HepG2 (cell line): Measurements from ENCODE around the gene TNXB. TPM values are rescaled to one million over a fixed set of nuclear protein-coding genes. Genes with fewer than 3 reads are reported as not detected.

Experiments used
- FOSL2 ChIP-seq: sonication (generic); formaldehyde crosslinking; IDR thresholded peaks from 2 replicates; pipeline ENCODE4 v1.4.0; 2020; ENCODE audit warnings: missing genetic modification reagents
- HMG20A ChIP-seq: IDR thresholded peaks from 2 replicates; pipeline ENCODE4 v1.6.1; 2016; ENCODE audit warnings: borderline replicate concordance
- HNF4A ChIP-seq: sonication (generic); formaldehyde crosslinking; IDR thresholded peaks from 2 replicates; pipeline ENCODE4 v1.4.0; 2020; ENCODE audit warnings: missing genetic modification reagents
- NCOA5 ChIP-seq: sonication (generic); formaldehyde crosslinking; IDR thresholded peaks from 2 replicates; pipeline ENCODE4 v1.4.0; 2020; ENCODE audit warnings: missing genetic modification reagents
- RFXAP ChIP-seq: sonication (generic); formaldehyde crosslinking; IDR thresholded peaks from 2 replicates; pipeline ENCODE4 v1.4.0; 2020; ENCODE audit warnings: missing genetic modification reagents, borderline replicate concordance
- SOX6 ChIP-seq, 2 experiments: fragments of 450-650 bp in 1 of 2; sonication (generic) in 1 of 2; formaldehyde crosslinking in 1 of 2; IDR thresholded peaks; 2 replicates each; pipeline versions ENCODE4 v1.4.0 to v1.6.1; 2017 to 2020; ENCODE audit warnings: antibody characterized with exemption in 1 of 2, mild to moderate bottlenecking in 1 of 2, missing genetic modification reagents in 1 of 2
- TBL1XR1 ChIP-seq: fragments of 150-350 bp; IDR thresholded peaks from 2 replicates; pipeline ENCODE4 v1.6.1; 2014; ENCODE audit warnings: borderline replicate concordance, low read length; ENCODE audit not compliant: partially characterized antibody
- ZFP1 ChIP-seq: IDR thresholded peaks from 2 replicates; pipeline ENCODE4 v1.6.1; 2016
- ZNF24 ChIP-seq: fragments of 450-650 bp; IDR thresholded peaks from 2 replicates; pipeline ENCODE4 v1.6.1; 2017; ENCODE audit warnings: antibody characterized with exemption, mild to moderate bottlenecking
- ZNF333 ChIP-seq: sonication (generic); formaldehyde crosslinking; IDR thresholded peaks from 2 replicates; pipeline ENCODE4 v1.4.0; 2020; ENCODE audit warnings: mild to moderate bottlenecking, missing genetic modification reagents, borderline replicate concordance
- ZNF615 ChIP-seq: sonication (generic); formaldehyde crosslinking; IDR thresholded peaks from 2 replicates; pipeline ENCODE4 v1.5.0; 2020; ENCODE audit warnings: mild to moderate bottlenecking, missing genetic modification reagents, borderline replicate concordance
- ZNF879 ChIP-seq: sonication (generic); formaldehyde crosslinking; IDR thresholded peaks from 2 replicates; pipeline ENCODE4 v1.8.1; 2023; ENCODE audit warnings: missing genetic modification reagents
- ZNF883 ChIP-seq: sonication (generic); formaldehyde crosslinking; IDR thresholded peaks from 2 replicates; pipeline ENCODE4 v1.5.1; 2020; ENCODE audit warnings: mild to moderate bottlenecking, missing genetic modification reagents; ENCODE audit errors: not compliant biosample characterization
- polyA plus RNA-seq, 8 experiments: library from polyadenylated mRNA; depleted of rRNA in 3 of 8; stranded (reverse) in 7 of 8; unstranded in 1 of 8; fragments of >200 nt; fragmentation: Illumina TruSeq in 4 of 8; extraction: Trizol in 4 of 8; gene quantifications; 2 replicates each; pipeline versions ENCODE4 v1.2.1 to v1.2.3, GENCODE V29; 2011 to 2016; ENCODE audit warnings: low read depth in 4 of 8, missing spikeins in 1 of 8, mixed read lengths in 1 of 8; ENCODE audit not compliant: insufficient read depth in 1 of 8
- total RNA-seq, 5 experiments: library from RNA; depleted of rRNA; stranded (reverse); fragments of >200 nt; fragmentation: Illumina TruSeq; extraction: Trizol; gene quantifications; 2 replicates each; pipeline ENCODE4 v1.2.3, GENCODE V29; 2016; ENCODE audit warnings: low read depth in 1 of 5
- TF ChIP-seq, protein P1 (sequence below): sonication (generic); formaldehyde crosslinking; IDR thresholded peaks from 2 replicates; pipeline ENCODE4 v1.4.0; 2020; ENCODE audit warnings: missing genetic modification reagents
- TF ChIP-seq, protein P2 (sequence below): IDR thresholded peaks from 2 replicates; pipeline ENCODE4 v1.6.1; 2012; ENCODE audit warnings: low read depth, low read length, improper control_type of control experiment
- TF ChIP-seq, protein P3 (sequence below): sonication (generic); formaldehyde crosslinking; IDR thresholded peaks from 2 replicates; pipeline ENCODE4 v1.8.0; 2022; ENCODE audit warnings: low read depth, missing genetic modification reagents
- TF ChIP-seq, protein P4 (sequence below): sonication (generic); formaldehyde crosslinking; IDR thresholded peaks from 2 replicates; pipeline ENCODE4 v1.5.1; 2020; ENCODE audit warnings: missing genetic modification reagents, mild to moderate bottlenecking, borderline replicate concordance
- TF ChIP-seq, protein P5 (sequence below): sonication (generic); formaldehyde crosslinking; IDR thresholded peaks from 2 replicates; pipeline ENCODE4 v1.5.1; 2020; ENCODE audit warnings: mild to moderate bottlenecking, moderate library complexity, missing genetic modification reagents
- TF ChIP-seq, protein P6 (sequence below): sonication (generic); formaldehyde crosslinking; IDR thresholded peaks from 2 replicates; pipeline ENCODE4 v1.9.0; 2021; ENCODE audit warnings: missing genetic modification reagents, mild to moderate bottlenecking, borderline replicate concordance

Gene TNXB
- total and polyA plus RNA-seq, 2 of the 13 experiments (the other 11 are each of a cell fraction or from before 2014, with no cell fraction given): 1.6 to 2.7 TPM

DNA sequence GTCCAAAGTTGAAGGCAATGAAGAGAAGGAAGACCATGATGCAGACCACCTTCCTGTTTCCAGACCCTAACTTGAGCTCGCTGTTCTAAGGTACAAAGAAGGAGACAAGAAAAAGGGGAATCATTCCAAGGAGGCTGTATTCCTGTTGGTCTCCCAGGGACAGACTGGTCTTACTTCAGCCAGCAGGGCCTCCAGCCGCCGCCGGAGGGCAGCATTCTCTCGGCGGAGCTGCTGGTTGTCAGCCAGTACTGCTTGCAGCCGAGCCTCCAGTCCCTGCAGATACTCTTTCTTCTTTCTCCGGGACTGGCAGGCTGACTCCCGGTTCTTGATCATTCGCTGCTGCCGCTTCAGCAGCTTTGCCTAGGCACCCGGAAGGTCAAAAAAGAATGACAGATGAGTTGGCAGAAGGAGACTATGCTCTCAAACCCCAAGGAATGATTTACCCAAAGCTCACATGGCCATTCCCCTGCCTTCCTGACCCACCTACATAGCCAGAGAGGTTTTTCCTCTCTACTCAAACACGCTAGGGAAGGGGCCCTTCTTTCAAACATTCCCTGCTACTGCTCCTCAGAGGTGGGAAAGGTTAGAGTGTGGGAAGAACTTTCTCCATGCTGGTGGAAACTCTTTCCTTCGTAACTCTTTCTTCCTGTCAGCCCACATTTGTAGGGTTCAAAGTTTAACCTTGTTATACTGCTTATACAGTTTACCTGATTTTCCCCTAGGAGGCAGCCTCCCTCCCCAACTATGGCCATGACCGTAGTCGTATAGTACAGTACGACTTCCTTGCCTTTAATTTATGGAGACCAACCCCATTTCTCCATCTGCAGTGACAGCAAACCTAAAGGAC, 9.9 kb upstream of the TNXB start (continued):
- TF ChIP-seq, protein P1, sequence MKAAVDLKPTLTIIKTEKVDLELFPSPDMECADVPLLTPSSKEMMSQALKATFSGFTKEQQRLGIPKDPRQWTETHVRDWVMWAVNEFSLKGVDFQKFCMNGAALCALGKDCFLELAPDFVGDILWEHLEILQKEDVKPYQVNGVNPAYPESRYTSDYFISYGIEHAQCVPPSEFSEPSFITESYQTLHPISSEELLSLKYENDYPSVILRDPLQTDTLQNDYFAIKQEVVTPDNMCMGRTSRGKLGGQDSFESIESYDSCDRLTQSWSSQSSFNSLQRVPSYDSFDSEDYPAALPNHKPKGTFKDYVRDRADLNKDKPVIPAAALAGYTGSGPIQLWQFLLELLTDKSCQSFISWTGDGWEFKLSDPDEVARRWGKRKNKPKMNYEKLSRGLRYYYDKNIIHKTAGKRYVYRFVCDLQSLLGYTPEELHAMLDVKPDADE: no peak
- TF ChIP-seq, protein P2, sequence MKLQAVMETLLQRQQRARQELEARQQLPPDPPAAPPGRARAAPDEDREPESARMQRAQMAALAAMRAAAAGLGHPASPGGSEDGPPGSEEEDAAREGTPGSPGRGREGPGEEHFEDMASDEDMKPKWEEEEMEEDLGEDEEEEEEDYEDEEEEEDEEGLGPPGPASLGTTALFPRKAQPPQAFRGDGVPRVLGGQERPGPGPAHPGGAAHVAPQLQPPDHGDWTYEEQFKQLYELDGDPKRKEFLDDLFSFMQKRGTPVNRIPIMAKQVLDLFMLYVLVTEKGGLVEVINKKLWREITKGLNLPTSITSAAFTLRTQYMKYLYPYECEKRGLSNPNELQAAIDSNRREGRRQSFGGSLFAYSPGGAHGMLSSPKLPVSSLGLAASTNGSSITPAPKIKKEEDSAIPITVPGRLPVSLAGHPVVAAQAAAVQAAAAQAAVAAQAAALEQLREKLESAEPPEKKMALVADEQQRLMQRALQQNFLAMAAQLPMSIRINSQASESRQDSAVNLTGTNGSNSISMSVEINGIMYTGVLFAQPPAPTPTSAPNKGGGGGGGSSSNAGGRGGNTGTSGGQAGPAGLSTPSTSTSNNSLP: 0 out of 2 replicates have a peak, but pooled peaks have one; percentile 14
- 0 out of 2 replicates have a peak, but pooled peaks have one; percentile 32 for TF ChIP-seq ZNF333 (CRISPR knock-in tag)
- 0 out of 2 replicates have a peak, but pooled peaks have one; percentile 32 for TF ChIP-seq ZFP1 (CRISPR knock-in tag)
- TF ChIP-seq HNF4A (CRISPR knock-in tag): peak; percentile 86
- peak; percentile 90 for TF ChIP-seq ZNF883 (CRISPR knock-in tag)
- TF ChIP-seq RFXAP (CRISPR knock-in tag): 0 out of 2 replicates have a peak, but pooled peaks have one; percentile 75
- TF ChIP-seq ZNF615 (CRISPR knock-in tag): no peak
- TF ChIP-seq ZNF24: no peak
- TF ChIP-seq ZNF879 (CRISPR knock-in tag): no peak
- TF ChIP-seq, protein P3, sequence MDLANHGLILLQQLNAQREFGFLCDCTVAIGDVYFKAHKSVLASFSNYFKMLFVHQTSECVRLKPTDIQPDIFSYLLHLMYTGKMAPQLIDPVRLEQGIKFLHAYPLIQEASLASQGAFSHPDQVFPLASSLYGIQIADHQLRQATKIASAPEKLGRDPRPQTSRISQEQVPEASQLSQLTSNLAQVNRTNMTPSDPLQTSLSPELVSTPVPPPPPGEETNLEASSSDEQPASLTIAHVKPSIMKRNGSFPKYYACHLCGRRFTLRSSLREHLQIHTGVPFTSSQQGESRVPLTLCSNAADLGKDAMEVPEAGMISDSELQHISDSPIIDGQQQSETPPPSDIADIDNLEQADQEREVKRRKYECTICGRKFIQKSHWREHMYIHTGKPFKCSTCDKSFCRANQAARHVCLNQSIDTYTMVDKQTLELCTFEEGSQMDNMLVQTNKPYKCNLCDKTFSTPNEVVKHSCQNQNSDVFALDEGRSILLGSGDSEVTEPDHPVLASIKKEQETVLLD (CRISPR knock-in tag): no peak
- no peak for TF ChIP-seq TBL1XR1
- no peak for TF ChIP-seq SOX6 (IDR thresholded peaks at IDR 0.05)
- TF ChIP-seq SOX6 (CRISPR knock-in tag; IDR thresholded peaks at IDR 0.05): peak; percentile 56; the same call in 1 of the 2 replicates
- peak; percentile 41; the same call in 1 of the 2 replicates for TF ChIP-seq FOSL2
- TF ChIP-seq, protein P4, sequence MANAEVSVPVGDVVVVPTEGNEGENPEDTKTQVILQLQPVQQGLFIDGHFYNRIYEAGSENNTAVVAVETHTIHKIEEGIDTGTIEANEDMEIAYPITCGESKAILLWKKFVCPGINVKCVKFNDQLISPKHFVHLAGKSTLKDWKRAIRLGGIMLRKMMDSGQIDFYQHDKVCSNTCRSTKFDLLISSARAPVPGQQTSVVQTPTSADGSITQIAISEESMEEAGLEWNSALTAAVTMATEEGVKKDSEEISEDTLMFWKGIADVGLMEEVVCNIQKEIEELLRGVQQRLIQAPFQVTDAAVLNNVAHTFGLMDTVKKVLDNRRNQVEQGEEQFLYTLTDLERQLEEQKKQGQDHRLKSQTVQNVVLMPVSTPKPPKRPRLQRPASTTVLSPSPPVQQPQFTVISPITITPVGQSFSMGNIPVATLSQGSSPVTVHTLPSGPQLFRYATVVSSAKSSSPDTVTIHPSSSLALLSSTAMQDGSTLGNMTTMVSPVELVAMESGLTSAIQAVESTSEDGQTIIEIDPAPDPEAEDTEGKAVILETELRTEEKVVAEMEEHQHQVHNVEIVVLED (CRISPR knock-in tag): peak; percentile 32; the same call in 1 of the 2 replicates
- TF ChIP-seq HMG20A (CRISPR knock-in tag): no peak
- TF ChIP-seq, protein P5, sequence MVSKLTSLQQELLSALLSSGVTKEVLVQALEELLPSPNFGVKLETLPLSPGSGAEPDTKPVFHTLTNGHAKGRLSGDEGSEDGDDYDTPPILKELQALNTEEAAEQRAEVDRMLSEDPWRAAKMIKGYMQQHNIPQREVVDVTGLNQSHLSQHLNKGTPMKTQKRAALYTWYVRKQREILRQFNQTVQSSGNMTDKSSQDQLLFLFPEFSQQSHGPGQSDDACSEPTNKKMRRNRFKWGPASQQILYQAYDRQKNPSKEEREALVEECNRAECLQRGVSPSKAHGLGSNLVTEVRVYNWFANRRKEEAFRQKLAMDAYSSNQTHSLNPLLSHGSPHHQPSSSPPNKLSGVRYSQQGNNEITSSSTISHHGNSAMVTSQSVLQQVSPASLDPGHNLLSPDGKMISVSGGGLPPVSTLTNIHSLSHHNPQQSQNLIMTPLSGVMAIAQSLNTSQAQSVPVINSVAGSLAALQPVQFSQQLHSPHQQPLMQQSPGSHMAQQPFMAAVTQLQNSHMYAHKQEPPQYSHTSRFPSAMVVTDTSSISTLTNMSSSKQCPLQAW (CRISPR knock-in tag): peak; percentile 71
- TF ChIP-seq NCOA5 (CRISPR knock-in tag): no peak
- TF ChIP-seq, protein P6, sequence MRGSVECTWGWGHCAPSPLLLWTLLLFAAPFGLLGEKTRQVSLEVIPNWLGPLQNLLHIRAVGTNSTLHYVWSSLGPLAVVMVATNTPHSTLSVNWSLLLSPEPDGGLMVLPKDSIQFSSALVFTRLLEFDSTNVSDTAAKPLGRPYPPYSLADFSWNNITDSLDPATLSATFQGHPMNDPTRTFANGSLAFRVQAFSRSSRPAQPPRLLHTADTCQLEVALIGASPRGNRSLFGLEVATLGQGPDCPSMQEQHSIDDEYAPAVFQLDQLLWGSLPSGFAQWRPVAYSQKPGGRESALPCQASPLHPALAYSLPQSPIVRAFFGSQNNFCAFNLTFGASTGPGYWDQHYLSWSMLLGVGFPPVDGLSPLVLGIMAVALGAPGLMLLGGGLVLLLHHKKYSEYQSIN (CRISPR knock-in tag): no peak
